GM19372 (cell line): ENCODE data around the gene MOAP1.
A peak's percentile ranks its signal among the peaks of the same experiment; 100 is the strongest.
"Not testable (repeated sequence)": the region's sequence is repeated elsewhere in the genome, so short reads cannot be mapped to it uniquely, and the experiment has no call there.

Source experiments
- ATAC-seq: cut with Tn5 transposase; IDR thresholded peaks from one replicate; pipeline ENCODE4 v1.9.1; 2021; ENCODE audit warnings: mild to moderate bottlenecking, low read depth, moderate library complexity; ENCODE audit not compliant: unreplicated experiment

MOAP1 gene

DNA sequence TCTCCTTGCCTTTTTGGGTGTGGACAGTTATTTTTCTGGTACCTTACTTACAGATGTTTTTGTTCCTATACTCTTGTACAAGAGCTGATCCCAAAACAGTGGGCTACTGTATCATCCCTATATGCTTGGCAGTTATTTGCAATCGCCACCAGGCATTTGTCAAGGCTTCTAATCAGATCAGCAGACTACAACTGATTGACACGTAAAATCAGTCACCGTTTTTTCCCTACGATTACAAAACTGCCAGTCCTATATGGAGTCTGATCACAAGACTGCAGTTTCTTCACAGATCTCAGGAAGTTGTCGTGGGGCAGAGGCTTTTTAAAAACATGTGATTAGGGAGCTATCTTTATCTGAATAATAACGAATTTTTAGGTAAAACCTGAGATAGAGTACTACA, 1.8 kb upstream of the MOAP1 start:
- ATAC-seq: no peak

DNA sequence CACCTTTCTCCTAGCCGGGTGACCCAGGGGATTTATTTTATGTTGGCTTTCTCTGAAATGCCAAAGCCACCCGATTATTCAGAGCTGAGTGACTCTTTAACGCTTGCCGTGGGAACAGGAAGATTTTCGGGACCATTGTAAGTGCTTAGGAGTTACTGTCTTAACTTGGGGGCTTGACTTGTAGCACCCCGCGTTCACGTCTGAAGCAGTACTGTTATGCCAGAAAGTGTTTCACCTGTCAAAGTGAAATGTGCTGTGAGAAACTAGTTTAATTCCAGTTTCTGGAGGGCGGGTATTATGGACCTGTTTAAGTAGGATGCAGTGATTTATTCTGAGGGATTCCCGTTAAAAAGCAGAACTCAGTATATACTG, 638 bp upstream of the MOAP1 start:
- ATAC-seq: peak; percentile 1

DNA sequence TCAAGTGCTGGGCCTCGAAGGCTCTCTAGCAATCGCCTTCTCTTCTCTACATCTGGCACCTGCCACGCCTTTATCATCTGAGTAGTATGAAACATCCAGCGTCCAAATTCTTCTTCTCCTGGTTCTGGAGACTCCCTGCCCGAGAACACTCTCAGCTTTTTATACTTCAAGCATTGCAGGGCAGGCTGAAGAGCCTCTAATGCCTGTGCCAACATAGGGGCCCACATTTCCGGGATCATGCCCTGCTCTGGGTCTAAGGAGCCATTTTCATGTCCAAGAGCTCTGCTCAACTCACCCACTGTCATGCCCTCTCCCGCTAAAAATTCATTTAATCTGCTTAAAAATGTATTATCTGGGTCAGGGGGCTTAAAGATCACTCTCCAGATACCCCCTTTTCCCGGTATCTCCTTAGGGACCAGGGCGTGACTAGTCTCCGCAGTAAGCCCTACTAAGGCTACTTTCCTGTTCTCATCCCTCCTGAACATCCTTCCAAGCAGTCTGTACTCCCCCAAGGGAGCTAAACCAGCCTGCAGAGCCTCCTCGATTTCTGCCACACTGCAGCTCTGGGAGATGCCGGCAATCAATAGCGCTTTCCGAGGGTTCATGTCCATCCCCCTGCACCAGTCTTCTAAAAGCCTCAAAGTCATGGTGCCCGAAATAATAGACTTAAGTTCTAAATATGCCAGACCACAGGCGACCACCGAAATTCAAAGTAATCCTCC, 940 bp downstream of the MOAP1 start:
- no peak for ATAC-seq

DNA sequence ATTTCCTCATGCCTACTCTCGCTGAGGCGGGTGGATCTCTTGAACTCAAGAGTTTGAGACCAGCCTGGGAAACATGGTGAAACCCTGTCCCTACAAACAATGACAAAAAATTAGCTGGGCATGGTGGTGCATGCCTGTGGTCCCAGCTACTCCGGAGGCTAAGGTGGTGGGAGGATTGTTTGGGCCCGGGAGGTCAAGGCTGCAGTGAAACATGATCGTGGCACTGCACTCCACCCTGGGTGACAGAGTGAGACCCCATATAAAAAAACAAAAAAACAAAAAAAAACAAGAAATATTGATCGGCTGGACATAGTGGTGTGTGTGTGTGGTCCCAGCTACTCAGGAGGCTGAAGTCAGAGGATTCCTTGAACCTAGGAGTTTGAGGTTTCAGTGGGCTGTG, 9.2 kb downstream of the MOAP1 start:
- no peak for ATAC-seq

DNA sequence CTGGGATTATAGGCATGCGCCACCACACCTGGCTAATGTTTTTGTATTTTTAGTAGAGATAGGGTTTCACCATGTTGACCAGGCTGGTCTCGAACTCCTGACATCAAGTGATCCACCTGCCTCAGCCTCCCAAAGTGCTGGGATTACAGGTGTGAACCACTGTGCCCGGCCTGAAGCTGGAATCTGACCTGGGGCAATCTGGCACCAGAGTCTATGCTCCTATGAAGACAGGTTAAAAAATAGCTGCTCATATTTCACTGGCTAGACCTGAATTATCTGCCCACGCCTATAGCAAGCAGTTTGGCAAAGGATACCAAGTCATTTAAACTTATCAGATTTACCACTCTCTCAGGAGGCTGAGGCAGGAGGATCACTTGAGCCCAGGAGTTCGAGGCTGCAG, 10.0 kb downstream of the MOAP1 start:
- not testable (repeated sequence) for ATAC-seq

DNA sequence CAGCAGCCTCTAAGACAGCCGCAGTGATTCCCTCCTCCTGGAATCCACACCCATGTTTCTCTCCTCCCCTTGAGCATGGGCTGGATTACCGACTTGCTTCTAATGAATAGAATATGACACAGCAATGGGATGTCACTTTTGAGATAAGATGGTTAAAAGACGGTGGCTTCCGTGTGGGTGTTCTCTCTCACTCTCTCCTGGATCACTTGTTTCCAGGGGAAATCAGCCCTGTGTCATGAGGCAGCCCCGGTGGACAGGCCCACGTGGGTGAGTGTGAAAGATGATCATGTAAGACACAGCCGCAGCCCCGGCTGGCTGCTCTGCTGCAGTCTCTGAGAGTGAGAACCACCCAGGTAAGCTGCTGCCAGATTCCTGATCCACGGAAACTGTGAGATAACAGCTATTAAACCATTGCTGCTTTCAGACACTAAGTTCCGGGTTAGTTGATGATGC, 10.7 kb downstream of the MOAP1 start:
- ATAC-seq: no peak

DNA sequence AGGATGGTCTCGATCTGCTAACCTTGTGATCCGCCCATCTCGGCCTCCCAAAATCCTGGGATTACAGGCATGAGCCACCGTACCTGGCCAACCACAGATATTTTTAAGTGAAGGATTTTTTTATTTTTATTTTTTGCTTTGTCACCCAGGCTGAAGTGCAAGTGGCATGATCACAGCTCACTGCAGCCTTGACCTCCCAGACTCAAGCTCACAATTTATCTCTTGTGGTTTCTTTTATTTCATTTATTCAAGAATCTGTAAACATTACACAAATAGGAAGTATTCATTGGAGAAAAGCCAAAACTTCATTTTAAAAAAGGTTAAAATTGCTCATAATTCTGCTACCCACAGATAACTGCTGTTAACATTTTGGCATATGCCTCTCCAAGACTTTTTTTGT, 13.3 kb downstream of the MOAP1 start:
- ATAC-seq: no peak

DNA sequence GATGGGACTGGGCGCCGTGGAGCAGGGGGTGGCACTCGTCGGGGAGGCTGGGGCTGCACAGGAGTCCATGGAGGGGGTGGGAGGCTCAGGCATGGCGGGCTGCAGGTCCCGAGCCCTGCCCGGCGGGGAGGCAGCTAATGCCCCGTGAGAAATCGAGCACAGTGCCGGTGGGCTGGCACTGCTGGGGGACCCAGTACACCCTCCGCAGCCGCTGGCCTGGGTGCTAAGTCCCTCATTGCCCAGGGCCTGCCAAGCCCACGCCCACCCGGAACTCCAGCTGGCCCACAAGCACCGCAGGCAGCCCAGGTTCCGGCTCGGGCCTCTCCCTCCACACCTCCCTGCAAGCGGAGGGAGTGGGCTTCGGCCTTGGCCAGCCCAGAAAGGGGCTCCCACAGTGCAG, 14.6 kb downstream of the MOAP1 start:
- ATAC-seq: not testable (repeated sequence)

DNA sequence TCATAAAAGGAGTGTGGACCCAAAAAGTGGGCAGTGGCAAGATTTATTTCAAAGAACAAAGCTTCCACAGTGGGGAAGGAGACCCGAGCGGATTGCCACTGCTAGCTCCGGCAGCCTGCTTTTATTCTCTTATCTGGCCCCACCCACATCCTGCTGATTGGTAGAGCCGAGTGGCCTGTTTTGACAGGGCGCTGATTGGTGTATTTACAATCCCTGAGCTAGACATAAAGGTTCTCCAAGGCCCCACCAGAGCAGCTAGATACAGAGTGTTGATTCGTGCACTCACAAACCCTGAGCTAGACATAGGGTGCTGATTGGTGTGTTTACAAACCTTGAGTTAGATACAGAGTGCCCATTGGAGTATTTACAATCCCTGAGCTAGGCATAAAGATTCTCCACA, 15.1 kb downstream of the MOAP1 start:
- ATAC-seq: not testable (repeated sequence)

DNA sequence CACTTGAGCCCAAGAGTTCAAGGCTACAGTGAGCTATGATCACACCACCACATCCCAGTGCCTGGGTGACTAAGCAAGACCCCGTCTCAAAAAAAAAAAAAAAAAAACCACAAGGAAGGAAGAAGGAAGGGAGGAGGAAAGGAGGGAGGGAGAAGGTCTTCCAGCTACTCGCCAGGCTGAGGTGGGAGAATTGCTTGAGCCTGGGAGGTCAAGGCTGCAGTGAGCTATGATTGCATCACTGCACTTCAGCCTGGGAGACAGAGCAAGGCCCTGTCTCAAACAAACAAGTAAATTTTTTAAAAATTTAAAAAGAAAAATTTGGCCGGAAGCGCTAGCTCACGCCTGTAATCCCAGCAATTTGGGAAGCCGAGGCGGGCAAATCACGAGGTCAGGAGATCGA, 16.1 kb downstream of the MOAP1 start:
- ATAC-seq: not testable (repeated sequence)

DNA sequence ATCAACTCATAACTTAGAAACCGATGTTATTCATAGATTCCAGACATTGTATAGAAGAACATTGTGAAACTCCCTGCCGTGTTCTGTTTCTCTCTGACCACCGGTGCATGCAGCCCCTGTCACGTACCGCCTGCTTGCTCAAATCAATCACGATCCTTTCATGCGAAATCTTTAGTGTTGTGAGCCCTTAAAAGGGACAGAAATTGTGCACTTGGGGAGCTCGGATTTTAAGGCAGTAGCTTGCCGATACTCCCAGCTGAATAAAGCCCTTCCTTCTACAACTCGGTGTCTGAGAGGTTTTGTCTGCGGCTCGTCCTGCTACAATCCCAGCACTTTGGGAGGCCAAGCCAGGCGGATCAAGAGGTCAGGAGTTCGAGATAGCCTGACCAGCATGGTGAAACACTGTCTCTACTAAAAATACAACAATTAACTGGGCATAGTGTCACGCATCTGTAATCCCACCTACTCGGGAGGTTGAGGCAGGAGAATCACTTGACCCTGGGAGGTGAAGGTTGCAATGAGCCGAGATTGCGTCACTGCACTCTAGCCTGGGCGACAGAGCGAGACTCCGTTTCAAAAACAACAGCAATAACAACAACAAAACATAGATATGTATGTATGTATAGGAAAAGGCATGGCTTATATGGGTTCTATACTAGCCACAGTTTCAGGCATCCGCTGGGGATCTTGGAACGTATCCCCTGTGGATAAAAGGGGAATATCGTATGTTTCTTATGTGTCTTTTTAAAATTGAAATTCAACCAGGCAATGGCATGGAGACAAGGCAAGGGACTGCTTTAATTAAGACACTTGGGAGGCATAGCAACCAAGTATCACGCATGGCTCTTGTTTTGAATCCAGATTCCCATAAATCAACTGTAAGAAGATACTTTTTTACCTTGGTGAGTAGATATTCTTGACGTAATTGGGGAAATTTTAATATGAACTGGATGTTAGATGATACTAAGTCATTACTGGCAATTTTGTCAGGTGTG, 19.1 kb downstream of the MOAP1 start:
- ATAC-seq: not testable (repeated sequence)

DNA sequence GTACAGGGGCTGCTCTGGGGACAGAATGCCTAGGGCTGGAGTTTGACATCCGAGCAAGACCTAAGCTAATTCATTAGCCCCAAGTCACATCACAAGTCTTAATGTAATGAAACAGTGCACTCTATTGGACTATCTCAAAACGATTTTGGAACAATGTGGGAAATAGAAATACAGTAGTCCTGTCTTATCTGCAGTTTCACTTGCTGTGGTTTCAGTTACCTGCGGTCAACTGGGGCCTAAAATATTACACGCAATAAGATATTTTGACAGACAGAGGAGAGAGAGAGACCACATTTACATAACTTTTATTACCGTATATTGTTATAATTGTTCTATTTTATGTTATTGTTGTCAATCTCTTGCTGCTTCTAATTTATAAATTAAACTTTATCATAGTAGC, 21.1 kb downstream of the MOAP1 start:
- ATAC-seq: no peak

DNA sequence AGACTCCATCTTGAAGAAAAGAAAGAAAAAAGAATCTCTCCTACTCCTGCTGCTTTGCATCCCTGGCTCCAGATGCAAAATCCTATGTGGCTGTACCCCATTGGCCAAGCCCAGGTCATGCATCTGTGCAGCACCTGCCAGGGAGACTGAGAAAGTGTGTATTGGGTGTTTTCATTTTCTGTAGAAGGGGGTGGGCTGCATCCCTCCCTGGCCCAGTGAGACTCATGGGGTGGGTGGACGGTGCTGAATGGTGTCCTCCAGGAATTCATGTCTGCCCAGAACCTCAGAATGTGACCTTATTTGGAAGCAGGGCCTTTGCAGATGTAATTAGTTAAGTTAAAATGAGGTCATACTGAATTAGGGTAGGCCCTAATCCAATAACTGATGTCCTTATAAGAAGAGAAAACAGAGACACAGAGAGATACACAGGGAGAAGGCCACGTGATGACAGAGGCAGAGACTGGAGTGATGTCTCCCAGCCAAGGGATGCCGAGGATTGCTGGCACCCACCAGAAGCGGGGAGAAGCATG, 23.2 kb downstream of the MOAP1 start:
- no peak for ATAC-seq

DNA sequence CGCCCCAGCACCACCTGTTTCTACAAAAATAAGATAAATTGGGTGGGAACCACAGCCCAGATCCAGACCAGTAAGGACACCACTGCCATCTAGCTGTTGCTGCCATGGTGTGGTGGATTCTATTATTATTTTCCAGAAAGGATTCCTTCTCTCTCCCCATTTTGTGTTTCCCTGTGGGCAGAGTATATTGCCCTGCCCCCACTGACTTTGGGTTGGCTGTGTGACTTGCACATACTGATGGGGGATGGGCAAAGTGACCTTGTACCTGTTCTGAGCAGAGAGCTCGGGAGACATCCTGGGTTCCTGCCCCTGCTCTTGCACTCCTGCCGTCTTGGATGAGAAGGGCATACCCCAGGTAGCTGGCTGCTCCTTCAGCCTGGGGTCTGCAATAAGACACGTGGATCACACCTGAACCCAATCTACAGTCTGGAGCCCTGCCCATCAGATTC, 24.3 kb downstream of the MOAP1 start:
- ATAC-seq: no peak

DNA sequence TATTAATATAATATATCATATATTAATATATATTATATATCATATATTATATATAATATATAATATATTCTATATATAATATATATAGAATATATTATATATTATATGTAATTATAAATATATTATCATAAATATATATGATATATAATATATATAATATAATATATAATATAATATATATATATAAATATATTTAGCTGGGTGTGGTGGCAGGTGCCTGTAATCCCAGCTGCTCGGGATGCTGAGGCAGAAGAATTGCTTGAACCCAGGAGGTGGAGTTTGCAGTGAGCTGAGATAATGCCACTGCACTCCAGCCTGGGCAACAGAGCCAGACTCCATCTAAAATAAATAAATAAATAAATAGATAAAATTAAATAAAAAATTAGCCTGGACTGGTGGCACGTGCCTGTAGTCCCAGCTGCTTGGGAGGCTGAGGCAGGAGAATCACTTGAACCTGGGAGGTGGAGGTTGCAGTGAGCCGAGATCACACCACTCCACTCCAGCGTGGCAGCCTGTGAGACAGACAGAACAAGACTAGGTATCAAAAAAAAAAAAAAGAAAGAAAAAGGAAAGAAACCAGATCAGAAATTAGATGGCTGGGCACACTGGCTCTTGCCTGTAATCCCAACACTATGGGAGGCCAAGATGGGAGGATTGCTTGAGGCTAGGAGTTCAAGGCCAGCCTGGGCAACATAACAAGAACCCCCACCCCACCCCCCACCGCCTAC, 24.9 kb downstream of the MOAP1 start:
- ATAC-seq: not testable (repeated sequence)

DNA sequence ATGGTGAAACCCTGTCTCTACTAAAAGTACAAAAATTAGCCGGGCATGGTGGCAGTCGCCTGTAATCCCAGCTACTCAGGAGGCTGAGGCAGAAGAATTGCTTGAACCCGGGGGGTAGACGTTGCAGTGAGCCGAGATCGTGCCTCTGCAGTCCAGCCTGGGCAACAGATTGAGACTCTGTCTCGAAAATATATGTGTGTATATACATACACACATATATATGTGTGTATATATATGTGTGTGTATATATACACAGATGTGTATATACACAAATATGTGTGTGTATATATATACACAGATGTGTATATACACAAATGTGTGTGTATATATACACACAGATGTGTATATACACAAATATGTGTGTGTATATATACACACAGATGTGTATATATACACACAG, 26.3 kb downstream of the MOAP1 start:
- not testable (repeated sequence) for ATAC-seq

DNA sequence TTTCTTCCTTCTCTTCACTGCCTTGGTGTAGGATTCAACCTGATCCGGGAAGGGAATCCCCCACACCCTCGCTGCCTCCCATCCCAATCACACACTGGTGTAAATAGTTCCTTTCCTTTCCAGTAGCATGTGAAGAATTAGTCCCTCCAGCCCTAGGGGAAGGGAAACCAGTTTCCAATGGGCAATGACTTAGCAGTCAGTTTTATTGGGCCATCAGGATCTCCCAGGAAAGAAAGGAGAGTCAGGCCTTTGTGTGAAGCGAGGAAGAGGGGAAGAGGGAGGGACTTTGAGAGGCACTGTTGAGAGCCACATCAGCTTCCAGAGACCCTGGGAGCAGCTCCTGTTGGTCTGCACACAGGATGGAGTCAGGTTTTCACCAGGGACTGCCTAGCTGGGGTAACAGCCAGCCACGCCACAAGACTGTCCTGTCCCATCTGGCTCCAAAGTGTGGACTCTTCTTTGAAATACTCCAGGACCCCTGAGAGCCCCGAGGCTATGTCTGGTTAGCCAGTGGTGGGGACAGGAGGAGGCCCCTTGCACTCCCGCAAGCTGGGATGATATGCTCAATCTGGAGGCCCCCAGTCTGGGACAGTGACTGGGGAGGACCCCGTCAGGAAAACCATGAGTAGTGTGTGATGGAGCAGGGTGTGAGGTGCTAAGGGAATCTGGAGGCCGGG, 27.9 kb downstream of the MOAP1 start:
- no peak for ATAC-seq

DNA sequence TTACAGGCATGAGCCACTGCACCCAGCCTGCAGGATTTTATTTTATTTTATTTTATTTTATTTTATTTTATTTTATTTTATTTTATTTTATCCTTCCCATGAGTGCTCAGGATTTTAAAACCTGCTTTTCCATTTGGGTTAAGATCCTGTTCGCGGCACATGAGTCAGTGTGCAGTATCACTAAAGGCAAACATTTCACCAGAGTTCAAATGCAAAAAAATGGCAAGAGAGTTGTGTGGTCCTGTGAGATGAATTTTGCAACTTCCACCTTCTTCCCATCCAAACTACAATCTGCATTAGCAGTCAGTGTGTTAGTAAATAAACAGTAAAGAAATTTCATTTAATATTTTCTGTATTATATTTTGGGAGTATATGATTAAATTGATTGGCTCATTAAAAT, 29.0 kb downstream of the MOAP1 start:
- no peak for ATAC-seq

DNA sequence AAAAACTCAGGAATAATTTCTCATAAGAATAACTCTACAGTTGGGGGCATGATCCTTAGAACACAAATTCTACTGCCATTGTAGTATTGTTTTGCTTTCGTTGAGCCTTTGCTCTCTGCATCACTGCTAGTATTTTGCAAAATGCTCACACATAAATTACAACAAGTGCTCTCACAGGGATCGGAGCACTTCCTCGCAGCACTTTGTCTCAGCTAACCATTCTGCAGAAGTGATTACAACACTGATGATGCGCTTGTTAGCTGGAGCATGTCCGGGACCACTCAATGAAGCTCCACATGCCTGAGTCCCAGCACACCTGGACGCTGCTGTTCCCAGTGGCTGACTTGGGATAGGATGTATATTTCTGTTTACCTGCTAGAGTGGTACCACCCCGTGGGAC, 31.6 kb downstream of the MOAP1 start:
- no peak for ATAC-seq
